Nephron (organoid): Measurements from ENCODE around the gene AGFG2.

Experiments
- H3K27ac Mint-ChIP-seq, 3 experiments: 2 replicates each; pipeline ENCODE4 v1.8.0; 2020; ENCODE audit warnings: mixed read lengths in 3 of 3, mild to moderate bottlenecking in 2 of 3, moderate library complexity in 1 of 3
- H3K27me3 Mint-ChIP-seq: 2 replicates; pipeline ENCODE4 v1.8.0; 2021; ENCODE audit warnings: low read depth, mild to moderate bottlenecking, moderate library complexity, mixed read lengths
- H3K36me3 Mint-ChIP-seq: 2 replicates; pipeline ENCODE4 v1.8.0; 2020; ENCODE audit warnings: low read depth, mixed read lengths
- H3K4me1 Mint-ChIP-seq: 2 replicates; pipeline ENCODE4 v1.8.0; 2020; ENCODE audit warnings: mixed read lengths
- H3K4me3 Mint-ChIP-seq, 3 experiments: 2 replicates each; pipeline ENCODE4 v1.8.0; 2020; ENCODE audit warnings: mild to moderate bottlenecking in 3 of 3, mixed read lengths in 3 of 3, moderate library complexity in 2 of 3
- H3K9me3 Mint-ChIP-seq: 2 replicates; pipeline ENCODE4 v1.8.0; 2020; ENCODE audit warnings: mixed read lengths
- TF ChIP-seq, protein P1 (sequence below), 3 experiments: fragments of 200-600 bp; sonication (generic); IDR thresholded peaks; one replicate each; pipeline ENCODE4 v1.5.0; 2021; ENCODE audit warnings: antibody characterized with exemption in 3 of 3; ENCODE audit not compliant: unreplicated experiment in 3 of 3

Gene AGFG2

DNA sequence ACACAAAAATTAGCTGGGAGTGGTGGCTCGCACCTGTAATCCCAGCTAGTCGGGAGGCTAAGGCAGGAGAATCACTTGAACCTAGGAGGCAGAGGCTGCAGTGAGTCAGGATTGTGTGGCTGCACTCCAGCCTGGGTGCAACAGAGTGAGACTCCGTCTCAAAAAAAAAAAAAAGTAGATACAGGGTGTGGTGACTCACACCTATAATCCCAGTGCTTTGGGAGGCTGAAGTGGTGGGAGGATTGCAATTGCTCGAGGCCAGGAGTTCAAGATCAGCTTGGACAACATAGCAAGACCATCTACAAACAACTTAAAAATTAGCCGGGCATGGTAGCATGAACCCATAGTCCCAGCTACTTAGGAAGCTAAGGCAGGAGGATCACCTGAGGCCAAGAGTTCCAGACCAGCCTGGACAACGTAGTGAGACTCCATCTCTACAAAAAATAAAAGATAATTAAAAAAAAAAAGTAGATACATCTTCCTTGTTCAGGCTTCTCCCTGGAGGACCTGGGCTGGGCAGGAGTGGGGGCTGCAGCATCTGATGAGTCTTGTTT lies 75.4 kb downstream of the AGFG2 start:
- Mint-ChIP-seq H3K36me3 (peaks cover 7% of the 10 kb centered on the region), H3K4me1 (no peaks in the 10 kb centered on the region), H3K9me3 (no peaks in the 10 kb centered on the region), H3K27ac (no peak overlapping the region), H3K27me3 (no peaks in the 10 kb centered on the region), H3K4me3 (no peak overlapping the region)
- TF ChIP-seq, protein P1, sequence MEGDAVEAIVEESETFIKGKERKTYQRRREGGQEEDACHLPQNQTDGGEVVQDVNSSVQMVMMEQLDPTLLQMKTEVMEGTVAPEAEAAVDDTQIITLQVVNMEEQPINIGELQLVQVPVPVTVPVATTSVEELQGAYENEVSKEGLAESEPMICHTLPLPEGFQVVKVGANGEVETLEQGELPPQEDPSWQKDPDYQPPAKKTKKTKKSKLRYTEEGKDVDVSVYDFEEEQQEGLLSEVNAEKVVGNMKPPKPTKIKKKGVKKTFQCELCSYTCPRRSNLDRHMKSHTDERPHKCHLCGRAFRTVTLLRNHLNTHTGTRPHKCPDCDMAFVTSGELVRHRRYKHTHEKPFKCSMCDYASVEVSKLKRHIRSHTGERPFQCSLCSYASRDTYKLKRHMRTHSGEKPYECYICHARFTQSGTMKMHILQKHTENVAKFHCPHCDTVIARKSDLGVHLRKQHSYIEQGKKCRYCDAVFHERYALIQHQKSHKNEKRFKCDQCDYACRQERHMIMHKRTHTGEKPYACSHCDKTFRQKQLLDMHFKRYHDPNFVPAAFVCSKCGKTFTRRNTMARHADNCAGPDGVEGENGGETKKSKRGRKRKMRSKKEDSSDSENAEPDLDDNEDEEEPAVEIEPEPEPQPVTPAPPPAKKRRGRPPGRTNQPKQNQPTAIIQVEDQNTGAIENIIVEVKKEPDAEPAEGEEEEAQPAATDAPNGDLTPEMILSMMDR (IDR thresholded peaks at IDR 0.05; ENCODE audit: unreplicated experiment in 3 of 3) = no peak
